Head of caudate nucleus (tissue), 42 donors: ENCODE data around the gene FLNC.
A peak's percentile ranks its signal among the peaks of the same experiment; 100 is the strongest.

ENCODE experiments used
- DNase-seq, 42 donors: peaks; one replicate each; pipeline versions ENCODE4 v3.0.0 to v3.0.0-alpha.2; 2020 to 2021; ENCODE audit warnings: mixed read lengths in 7 of 42
- intact Hi-C: fragments of 100-400 bp; cut with DNase I; formaldehyde crosslinking; loops from one replicate; pipeline ENCODE4 v1.15.0; 2022

The FLNC gene

DNA sequence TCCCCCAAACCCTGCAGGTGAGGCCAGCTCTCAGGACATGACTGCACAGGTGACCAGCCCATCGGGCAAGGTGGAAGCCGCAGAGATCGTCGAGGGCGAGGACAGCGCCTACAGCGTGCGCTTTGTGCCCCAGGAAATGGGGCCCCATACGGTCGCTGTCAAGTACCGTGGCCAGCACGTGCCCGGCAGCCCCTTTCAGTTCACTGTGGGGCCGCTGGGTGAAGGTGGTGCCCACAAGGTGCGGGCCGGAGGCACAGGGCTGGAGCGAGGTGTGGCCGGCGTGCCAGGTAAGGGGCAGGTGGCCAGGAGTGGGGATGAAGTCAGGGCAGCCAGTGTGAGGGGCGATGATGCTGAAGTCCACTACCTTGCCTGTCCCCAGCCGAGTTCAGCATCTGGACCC lies 24.2 kb downstream of the FLNC start:
- no peak for DNase-seq
- intact Hi-C loops, result no loop called here

DNA sequence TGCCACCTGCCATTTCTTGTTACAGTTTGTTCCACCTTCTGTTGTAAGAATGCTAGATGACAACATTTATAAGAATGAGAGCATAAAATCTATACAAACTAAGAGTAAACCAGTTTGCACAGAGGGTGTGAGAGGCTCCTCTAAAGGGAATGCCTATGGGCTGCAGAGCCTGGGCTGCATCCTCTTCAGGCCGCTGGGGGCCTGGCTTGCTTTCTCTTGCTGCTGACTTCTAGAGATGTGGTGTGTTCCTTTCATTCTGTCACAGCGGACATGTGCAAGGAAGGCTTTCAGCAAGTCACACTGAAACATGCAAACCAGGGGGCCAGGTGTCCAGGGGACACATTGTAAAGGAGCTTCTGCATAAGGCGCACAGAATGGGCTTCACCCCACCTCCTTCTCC lies 25.4 kb downstream of the FLNC start:
- intact Hi-C loops, result no loop called here
- DNase-seq, result no peak

DNA sequence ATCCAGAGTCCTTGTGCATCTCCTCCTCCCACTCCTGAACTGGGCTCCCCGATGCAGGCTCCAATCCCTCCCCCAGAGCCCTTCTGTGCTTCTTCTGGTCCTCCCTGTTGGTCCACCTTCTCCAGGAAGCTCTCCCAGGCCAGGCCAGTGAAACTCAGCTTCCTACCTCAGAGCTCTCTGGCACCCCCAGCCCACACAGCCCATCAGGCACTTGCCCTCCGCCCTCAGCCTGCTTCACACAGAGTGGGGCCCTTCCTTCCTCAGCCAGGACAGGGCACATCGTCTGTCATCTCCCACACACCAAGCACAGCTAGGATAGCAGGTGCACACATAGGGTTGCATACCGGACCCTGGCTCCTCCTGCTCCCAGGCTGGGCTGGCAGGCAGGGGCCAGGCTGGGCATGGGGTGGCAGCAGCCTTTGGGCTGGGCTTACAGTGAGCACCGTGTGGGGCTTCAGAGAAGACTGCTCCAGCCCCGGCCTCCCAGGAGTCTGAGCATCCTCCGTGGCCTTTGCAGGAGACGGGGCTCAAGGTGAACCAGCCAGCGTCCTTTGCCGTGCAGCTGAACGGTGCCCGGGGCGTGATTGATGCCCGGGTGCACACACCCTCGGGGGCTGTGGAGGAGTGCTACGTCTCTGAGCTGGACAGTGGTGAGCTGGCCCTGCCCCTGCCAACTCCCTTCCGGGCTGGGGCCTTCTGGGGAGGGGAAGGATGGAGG lies 26.0 kb downstream of the FLNC start:
- no peak for DNase-seq
- intact Hi-C loops, result no loop called here

DNA sequence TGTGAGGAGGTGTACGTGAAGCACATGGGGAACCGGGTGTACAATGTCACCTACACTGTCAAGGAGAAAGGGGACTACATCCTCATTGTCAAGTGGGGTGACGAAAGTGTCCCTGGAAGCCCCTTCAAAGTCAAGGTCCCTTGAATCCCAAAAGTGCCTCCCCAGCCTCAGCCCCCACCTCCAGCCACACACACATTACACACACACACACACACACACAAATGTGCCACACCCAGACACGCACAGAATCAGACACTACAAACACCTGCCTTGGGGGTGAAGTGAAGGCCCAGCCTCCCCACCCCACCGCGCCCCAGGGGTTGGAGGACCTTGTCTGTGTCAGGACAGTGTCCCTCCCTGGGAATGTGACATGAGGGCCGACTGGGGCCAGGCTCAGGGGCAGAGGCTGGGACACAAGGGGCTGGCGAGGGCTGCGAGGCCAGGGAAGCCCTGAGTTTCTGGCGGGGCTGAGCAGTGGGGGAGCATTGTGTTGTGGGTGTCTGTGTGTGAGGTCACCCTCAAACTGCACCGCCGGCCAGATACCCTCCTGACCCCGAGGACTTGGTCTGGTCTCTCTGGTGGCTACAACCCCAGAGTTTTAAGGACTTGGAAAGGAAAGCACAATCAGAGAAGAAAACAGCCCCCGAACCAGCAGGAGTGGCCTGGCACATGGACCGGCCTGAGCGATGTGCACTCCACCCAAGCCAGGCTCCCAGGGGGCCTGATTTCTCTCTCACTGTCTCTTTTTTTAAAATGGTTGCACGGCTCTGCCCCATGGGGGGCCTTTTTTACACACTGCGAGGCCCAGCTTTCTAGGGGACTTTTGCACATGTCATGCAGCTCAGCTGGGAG lies 28.4 kb downstream of the FLNC start:
- DNase-seq, result no peak
- intact Hi-C loops, result no loop called here

DNA sequence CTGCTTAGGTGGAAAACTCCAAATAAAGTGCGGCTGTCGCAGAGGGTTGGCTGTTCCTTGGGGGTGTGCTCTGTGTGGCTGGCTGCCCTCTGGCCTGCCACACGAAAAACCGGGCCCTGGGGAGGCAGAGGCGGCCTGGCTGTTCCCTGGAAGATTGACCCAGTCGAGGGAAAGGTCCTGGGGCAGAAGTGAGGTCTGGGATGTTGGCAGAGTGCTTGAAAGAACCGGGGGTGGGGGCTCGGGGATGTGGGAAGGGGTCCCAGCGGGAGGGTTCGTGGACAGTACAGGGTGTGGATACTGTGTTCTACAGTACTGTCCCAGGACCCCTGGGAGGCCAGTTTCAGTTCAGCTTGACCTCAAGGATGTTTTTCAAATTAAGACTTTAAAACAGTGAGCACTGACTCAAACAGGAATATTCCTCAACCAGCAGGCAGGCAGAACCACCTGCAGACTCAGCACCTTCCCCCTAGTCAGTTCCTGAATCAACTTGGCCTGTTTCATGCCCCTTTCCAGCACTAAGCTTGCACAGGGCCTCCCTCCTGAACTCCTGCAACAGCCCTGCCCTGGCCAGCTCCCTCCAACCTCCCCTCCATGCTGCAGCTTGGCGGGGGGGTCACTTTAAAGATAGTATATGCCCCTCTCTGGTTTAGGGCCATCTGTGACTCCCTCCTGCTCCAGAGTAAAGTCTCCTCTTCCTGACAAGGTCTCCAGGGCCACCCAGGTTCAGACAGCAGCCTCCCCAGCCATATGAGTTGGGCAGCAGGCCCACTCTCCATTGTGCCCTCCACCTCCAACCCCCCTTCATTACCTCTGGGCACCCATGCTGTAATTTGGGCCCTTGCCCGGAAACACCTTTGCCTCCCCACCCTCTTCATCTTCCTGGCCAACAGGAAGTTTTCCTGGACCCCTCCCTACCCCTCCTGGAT lies 29.3 kb downstream of the FLNC start:
- DNase-seq, result no peak

DNA sequence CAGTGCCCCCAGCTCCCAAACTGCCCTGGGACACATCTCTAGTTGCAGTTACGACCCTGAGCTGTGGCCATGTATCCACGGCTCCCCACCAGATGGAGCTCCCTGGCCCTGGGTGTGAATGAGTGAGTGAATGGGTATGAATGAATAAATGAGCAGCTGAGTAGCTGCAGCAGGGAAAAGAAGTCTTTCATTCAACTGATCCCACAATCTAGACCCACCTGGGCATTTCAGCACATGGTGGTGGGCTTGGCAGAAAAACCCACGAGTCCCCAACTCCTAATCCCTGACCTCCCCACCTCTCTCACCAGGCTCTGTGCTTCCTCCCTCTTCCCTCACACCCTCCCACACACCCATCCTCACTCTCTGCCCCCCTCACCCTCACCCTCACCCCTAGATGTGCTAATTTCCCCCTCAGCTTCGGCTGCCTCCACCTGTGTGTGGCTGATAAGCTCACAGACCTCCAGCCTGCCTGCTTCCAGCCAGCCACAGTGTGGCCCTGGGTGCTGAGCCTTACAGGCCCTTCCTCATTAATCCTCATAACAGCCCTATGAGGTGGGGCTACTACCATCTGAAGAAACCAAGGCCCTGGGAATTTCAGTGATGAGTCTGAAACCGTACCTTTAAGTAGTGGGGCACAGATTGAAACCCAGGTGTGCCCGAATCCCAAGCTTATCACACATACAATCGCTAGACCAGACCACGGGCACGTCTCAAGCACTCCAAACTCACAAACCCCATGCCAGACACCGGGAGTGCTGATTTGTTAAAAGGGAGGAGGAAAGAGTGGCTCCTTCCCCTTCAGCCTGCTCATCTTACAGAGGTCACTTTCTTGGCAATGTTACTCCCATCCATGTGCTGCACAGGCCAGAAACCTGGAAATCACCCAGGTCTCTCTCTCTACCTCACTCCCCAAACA lies 30.2 kb downstream of the FLNC start:
- intact Hi-C loops, result loop anchor here (10.0 kb wide), 1 partner anchor 66 kb away; the partner anchor contains the start of gene CCDC136
- DNase-seq, result no peak

More for the DNA sequence above, 29.3 kb downstream of the FLNC start:
- intact Hi-C loops, result loop anchor here (10.0 kb wide), 1 partner anchor 65 kb away; the partner anchor contains the start of gene CCDC136

DNA sequence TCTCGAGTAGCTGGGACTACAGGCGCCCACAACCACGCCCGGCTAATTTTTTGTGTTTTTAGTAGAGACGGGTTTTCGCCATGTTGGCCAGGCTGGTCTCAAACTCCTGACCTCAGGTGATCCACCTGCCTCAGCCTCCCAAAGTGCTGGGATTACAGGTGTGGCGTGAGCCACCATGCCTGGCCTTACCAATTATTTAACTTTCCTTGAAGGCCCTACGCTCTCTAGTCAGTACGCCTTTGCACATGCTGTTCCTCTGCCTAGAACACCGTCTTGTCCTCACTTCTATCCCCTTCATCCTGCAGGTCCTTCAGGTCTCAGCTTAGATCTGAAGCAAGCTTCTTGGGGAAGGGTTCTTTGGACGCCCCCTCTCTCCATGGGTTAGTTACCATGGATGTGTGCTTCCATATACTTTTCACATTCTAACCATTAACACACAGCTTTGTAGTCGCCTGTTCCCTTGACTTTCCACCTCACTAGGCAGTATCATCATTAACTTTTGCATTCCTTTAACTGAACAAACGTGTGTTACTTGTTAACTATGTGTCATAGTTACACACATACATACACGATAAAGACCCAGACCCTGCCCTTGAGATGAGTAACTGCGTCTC lies 31.9 kb downstream of the FLNC start:
- no peak for DNase-seq
- intact Hi-C loops, result loop anchor here (10.0 kb wide), 1 partner anchor 67 kb away; the partner anchor contains the start of gene CCDC136

DNA sequence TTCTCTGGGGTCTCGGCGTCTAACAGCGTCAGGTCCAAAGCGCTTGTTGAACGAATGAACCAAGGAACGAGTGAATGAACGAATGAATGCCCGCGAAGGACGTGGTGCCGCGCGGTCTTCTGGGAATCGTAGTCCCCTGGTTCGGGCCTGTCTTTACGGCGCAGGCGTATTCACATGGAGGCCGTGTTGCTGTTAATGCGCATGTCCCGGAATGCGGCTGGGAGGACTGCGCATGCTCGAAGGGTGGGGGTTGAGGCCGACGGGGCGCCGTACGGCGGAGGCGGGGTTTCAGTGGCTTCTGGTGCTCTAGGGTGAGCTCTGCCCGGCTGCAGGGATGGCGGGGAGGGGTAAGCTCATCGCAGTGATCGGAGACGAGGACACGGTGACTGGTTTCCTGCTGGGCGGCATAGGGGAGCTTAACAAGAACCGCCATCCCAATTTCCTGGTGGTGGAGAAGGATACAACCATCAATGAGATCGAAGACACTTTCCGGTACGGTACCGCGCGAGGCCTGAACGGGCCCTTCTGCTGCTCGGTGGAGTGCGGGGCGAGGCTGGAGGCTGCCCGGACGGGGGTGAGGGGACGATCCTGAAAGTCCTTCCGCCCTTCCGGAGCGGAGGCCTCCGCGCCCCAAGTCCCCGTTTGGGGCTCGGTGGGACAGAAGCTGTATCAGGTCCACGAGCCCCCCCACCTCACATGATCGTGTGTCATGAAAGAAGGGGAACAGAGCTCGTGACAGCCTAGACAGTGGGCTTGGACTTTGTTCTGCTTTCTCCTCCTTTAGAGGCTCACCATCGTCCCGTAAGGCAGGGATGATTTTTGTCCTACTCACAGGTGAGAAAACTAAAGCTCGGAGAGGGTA lies 32.6 kb downstream of the FLNC start, which contains the start of gene ATP6V1F:
ATP6V1F (plus strand) TSS at position 286 of the 862 bp plus-strand sequence; CDS start at position 335, 49 bp downstream.
- peak; percentile 87 to 98 (median 94) for DNase-seq
- intact Hi-C loops, result loop anchor here (10.0 kb wide), 1 partner anchor 68 kb away; the partner anchor contains the start of gene CCDC136

DNA sequence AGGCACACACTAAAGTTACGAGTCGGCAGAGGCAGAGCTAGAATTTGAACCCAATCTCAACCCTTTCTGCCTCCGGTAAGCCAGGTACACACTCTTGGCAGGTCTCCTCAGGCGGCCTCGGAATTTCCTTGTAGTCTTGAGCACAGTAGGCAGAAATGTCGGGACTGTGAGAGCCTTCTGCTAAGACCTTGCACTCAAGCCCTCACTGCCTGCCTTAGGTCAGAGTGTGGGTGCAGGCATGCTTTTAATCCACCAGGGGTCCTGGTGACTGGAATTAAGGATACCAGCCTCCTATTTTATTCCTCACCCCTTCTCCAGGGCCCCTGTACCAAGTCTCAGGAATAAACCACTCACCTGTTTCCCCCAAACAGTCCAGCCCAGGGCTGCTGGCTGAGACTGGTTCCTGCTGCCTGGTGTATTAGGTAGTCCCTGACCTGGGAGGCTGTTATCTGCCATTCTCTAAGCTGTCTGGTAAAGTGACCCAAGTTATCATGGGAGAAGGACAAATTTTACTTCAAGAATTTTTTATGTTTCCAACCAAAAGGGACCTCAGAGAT lies 33.3 kb downstream of the FLNC start:
- DNase-seq, result peak in 4 of 42 donors; percentile 15 to 52 (median 18)
- intact Hi-C loops, result loop anchor here (10.0 kb wide), 1 partner anchor 69 kb away; the partner anchor contains the start of gene CCDC136

DNA sequence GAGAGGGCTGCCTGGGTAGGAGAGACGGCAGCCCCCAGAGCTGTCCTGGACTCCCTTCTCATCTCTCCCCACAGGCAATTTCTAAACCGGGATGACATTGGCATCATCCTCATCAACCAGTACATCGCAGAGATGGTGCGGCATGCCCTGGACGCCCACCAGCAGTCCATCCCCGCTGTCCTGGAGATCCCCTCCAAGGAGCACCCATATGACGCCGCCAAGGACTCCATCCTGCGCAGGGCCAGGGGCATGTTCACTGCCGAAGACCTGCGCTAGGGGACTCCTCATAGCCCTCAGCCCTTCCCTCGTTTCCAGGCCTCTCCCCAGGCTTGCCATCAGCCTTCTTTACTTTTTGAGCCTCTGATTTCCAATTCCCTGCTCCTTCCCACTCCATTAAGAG lies 35.1 kb downstream of the FLNC start:
- intact Hi-C loops, result loop anchor here (5.0 to 10.0 kb wide), 2 partner anchors 71 to 128 kb away; partner anchors contain the start of genes CALU and CCDC136
- no peak for DNase-seq

DNA sequence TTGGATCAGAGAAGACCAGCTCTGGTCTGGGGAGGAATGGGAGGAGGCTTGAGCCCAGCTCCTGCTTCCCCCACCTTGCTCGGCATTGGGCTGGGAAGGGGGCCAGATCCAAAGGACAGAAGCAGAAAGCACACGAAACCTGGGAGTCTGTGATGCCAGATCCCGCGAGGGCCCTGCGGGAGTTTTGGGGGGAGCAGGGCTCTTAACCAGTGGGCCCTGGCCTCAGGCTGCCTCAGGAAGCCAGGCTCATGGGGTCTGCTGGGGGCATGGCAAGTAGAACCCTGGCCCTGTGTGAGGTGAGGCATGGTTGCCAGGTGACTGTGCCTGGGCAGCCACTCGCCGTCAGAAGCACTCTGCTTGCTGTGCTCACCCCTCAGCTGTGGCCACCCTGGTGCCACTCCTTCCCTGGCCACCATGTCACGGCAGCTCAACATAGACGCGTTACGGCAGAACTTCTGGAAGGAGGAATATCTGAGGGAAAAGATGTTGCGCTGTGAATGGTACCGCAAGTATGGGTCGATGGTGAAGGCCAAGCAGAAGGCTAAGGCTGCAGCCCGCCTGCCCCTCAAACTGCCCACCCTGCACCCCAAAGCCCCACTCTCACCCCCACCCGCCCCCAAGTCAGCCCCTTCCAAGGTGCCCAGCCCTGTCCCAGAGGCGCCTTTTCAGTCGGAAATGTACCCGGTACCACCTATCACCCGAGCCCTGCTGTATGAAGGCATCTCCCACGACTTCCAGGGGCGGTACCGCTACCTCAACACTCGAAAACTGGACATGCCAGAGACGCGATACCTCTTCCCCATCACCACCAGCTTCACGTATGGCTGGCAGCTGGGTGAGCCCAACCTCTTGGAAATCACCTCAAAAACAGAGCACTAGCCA lies 36.0 kb downstream of the FLNC start:
- DNase-seq, result no peak
- intact Hi-C loops, result loop anchor here (5.0 to 10.0 kb wide), 2 partner anchors 71 to 129 kb away; partner anchors contain the start of genes CALU and CCDC136

DNA sequence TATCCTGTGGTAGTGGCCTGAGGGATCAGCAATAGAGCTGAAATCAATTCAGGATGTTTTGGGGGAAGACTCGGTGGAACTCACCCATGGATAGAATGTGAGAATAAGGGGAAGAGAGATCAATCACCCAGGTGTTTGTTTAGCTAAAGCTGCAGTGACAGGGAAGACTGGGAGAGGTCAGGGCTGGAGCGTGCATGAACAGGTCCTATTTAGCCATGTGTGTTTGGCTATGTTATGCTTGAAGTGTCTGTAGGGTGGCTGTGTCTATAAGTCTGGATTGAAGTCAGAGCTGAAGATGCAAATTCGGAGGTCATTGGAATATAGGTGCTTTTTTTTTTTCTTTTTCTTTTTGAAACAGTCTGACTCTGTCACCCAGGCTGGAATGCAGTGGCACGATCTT lies 37.0 kb downstream of the FLNC start:
- no peak for DNase-seq
- intact Hi-C loops, result loop anchor here (5.0 to 10.0 kb wide), 2 partner anchors 72 to 130 kb away; partner anchors contain the start of genes CALU and CCDC136

DNA sequence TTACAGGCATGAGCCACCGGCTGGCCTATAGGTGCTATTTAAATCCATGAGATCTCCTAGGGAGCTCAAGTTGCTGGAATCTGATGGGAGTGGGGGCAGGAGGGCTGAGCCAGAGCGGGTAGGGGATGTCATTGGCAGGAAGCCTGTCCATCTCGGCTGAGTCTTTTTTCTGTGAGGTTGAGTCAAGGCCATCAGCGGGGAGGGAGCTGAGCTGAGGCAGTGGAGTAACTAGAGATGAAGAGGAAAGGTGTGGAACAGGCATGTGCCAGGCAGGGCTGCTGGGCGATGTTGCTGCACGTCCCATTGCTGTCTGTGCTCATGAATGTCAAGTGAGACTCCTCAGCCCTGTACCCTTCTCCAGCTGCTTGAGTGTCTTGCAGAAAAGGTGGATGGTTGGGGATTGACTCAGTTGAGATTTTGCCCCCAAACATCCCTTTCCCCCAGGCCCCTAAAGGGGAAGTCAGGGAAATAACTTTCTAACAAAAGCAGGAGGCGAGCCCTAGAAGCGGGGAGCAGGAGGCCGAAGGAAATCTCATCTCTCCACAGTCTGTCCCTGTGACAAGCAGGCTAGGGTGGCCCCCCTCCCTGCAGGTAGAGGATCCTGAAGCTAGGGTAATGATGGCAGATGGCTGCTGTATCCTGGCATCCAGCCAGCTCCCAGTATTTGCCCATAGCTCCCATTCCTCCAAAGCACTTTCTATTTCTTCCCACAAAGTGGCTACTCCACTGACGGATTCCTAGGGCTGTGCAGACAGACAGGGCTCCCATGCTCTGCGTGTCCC lies 37.8 kb downstream of the FLNC start:
- intact Hi-C loops, result loop anchor here (5.0 to 10.0 kb wide), 2 partner anchors 73 to 131 kb away; partner anchors contain the start of genes CALU and CCDC136
- DNase-seq, result peak in 4 of 42 donors; percentile 6 to 52 (median 26)
